Measurements from ENCODE around the gene SLC16A7.

Gene SLC16A7

DNA sequence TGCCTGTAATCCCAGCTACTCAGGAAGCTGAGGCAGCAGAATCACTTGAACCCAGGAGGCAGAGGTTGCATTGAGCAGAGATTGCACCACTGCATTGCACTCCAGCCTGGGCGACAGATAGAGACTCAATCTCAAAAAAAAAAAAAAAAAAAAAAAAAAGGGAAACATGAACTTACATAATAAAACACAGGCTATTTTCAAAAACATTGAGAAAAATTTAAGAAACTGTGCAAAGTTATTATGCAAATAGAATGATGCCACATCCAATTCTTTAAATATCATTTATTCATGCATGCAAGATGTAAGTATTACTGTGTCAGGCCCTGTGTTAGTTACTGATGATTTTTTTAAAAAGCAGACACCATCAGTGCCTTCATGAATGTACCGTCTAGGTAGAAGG, 20.0 kb upstream of the SLC16A7 start:
- Mint-ChIP-seq H3K4me1 (no peaks in the 10 kb centered on the region), H3K36me3 (ENCODE audit: low read depth) (no peaks in the 10 kb centered on the region), H3K9me3 (no peaks in the 10 kb centered on the region), H3K27ac (no peak overlapping the region), H3K27me3 (ENCODE audit: low read depth, poor library complexity) (peaks cover 5% of the 10 kb centered on the region), H3K4me3 (no peak overlapping the region)
- no peak for DNase-seq
- TF ChIP-seq, protein P1, sequence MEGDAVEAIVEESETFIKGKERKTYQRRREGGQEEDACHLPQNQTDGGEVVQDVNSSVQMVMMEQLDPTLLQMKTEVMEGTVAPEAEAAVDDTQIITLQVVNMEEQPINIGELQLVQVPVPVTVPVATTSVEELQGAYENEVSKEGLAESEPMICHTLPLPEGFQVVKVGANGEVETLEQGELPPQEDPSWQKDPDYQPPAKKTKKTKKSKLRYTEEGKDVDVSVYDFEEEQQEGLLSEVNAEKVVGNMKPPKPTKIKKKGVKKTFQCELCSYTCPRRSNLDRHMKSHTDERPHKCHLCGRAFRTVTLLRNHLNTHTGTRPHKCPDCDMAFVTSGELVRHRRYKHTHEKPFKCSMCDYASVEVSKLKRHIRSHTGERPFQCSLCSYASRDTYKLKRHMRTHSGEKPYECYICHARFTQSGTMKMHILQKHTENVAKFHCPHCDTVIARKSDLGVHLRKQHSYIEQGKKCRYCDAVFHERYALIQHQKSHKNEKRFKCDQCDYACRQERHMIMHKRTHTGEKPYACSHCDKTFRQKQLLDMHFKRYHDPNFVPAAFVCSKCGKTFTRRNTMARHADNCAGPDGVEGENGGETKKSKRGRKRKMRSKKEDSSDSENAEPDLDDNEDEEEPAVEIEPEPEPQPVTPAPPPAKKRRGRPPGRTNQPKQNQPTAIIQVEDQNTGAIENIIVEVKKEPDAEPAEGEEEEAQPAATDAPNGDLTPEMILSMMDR (IDR thresholded peaks at IDR 0.05) = no peak

DNA sequence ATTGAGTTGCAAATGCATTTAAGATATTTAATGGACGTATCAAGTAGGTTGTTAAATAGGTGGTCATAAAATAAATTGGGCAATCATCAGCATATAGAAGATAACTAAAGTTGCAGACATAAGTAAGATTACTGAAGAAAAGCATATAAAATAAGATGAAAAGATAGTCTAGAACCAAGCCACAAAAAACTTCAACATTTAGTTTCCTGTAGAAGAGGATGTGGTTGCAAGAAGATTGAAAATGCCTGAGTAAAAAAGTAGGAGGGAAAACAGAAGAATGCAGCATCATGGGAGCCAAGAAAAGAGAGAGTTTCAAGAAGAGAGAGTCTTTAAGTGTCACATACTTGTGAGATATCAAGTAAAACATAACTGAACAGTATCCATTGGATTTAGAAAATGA, 17.6 kb upstream of the SLC16A7 start:
- no peak overlapping the region for H3K27ac Mint-ChIP-seq
- H3K4me1 Mint-ChIP-seq = no peaks in the 10 kb centered on the region
- H3K36me3 Mint-ChIP-seq (ENCODE audit: low read depth) = no peaks in the 10 kb centered on the region
- H3K9me3 Mint-ChIP-seq = no peaks in the 10 kb centered on the region
- no peak for DNase-seq
- H3K4me3 Mint-ChIP-seq = no peak overlapping the region
- TF ChIP-seq, protein P1 (IDR thresholded peaks at IDR 0.05) = no peak
- peaks cover 3% of the 10 kb centered on the region for H3K27me3 Mint-ChIP-seq (ENCODE audit: low read depth, poor library complexity)

- Mint-ChIP-seq H3K36me3 (ENCODE audit: low read depth) (no peaks in the 10 kb centered on the region), H3K4me1 (no peaks in the 10 kb centered on the region), H3K9me3 (no peaks in the 10 kb centered on the region), H3K27me3 (ENCODE audit: low read depth, poor library complexity) (peaks cover 3% of the 10 kb centered on the region), H3K27ac (no peak overlapping the region), H3K4me3 (no peak overlapping the region)
- TF ChIP-seq, protein P1 (IDR thresholded peaks at IDR 0.05) = no peak
- no peak for DNase-seq
These were observed 16.2 kb upstream of the SLC16A7 start for GRCh38 chr12:59579631-59580030.

GRCh38 chr12:59580050-59580449, 15.8 kb upstream of the SLC16A7 start:
- TF ChIP-seq, protein P1 (IDR thresholded peaks at IDR 0.05) = no peak
- Mint-ChIP-seq H3K27me3 (ENCODE audit: low read depth, poor library complexity) (peaks cover 3% of the 10 kb centered on the region), H3K4me3 (no peak overlapping the region), H3K4me1 (no peaks in the 10 kb centered on the region), H3K9me3 (no peaks in the 10 kb centered on the region), H3K27ac (no peak overlapping the region), H3K36me3 (ENCODE audit: low read depth) (no peaks in the 10 kb centered on the region)
- no peak for DNase-seq

GRCh38 chr12:59583003-59583712, 12.7 kb upstream of the SLC16A7 start:
- no peaks in the 10 kb centered on the region for H3K36me3 Mint-ChIP-seq (ENCODE audit: low read depth)
- TF ChIP-seq, protein P1 (IDR thresholded peaks at IDR 0.05) = no peak
- peaks cover 3% of the 10 kb centered on the region for H3K27me3 Mint-ChIP-seq (ENCODE audit: low read depth, poor library complexity)
- DNase-seq = no peak
- H3K4me1 Mint-ChIP-seq = no peaks in the 10 kb centered on the region
- H3K27ac Mint-ChIP-seq = no peak overlapping the region
- no peaks in the 10 kb centered on the region for H3K9me3 Mint-ChIP-seq
- H3K4me3 Mint-ChIP-seq = no peak overlapping the region

DNA sequence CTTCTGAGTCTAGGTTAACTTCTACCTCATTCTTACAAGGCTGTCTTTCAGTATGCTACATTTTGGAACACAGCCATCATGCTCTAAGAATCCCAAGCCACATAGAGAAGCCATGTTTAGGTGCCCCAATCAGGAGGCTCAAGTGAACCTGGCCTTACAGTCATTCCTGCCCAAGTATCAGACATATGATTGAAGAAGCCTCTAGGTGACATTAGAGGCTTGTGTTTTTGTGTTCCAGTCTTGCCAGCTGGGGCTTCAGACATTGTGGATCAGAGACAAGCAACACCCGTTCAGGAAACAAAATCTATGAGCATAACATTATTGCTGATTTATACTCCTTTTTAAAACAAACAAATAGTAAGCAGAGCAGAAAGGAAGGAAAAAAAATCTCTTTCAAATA, 8.1 kb upstream of the SLC16A7 start:
- TF ChIP-seq, protein P1 (IDR thresholded peaks at IDR 0.05) = no peak

More for the DNA sequence above, 8.1 kb upstream of the SLC16A7 start:
- Mint-ChIP-seq H3K36me3 (ENCODE audit: low read depth) (no peaks in the 10 kb centered on the region), H3K27ac (no peak overlapping the region), H3K4me1 (no peaks in the 10 kb centered on the region), H3K9me3 (no peaks in the 10 kb centered on the region), H3K27me3 (ENCODE audit: low read depth, poor library complexity) (no peaks in the 10 kb centered on the region), H3K4me3 (no peak overlapping the region)
- no peak for DNase-seq
